ENCODE results near the gene TTC4.

DNA sequence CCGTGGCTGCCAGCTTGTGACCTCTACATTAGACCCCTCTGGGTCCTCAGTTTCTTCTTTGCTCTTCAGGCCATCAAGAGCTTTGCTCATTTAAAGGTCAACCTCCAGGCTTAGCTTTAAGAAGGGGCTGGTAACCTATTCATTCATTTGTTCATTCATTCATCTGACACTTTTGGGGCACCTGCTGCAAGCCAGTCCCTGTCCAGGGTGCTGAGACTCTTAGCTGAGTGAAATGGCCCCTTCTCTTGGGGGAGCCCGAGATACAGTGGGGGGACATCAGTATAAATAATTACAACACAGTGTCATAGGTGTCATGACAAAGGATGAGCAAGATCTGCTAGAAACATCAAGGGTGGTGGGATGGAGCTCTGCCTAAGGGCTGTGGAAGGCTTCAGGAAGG lies 10.5 kb upstream of the TTC4 start:
- TF ChIP-seq CTCF (IDR thresholded peaks at IDR 0.05) (no peak), ZFX (IDR thresholded peaks at IDR 0.05; ENCODE audit: borderline replicate concordance) (no peak)

All from 22Rv1 (cell line).